Natural killer cell (primary cell): Measurements from ENCODE around the gene CKM. TPM values are rescaled to one million over a fixed set of nuclear protein-coding genes. Genes with fewer than 3 reads are reported as not detected.

Experiments used
- ATAC-seq, 3 donors: fragments of 150-1000 bp in 2 of 3; fragments of 200-7000 bp in 1 of 3; cut with Tn5 transposase; 1 replicate in 1 of 3; 2 replicates in 2 of 3; pipeline ENCODE4 v1.10.0; 2021; ENCODE audit warnings: mild to moderate bottlenecking in 2 of 3, moderate library complexity in 2 of 3
- DNase-seq, 2 donors: peaks; one replicate each; pipeline versions ENCODE4 v3.0.0 to v3.0.0-alpha.2; 2013 to 2021; ENCODE audit warnings: mixed read lengths in 1 of 2
- H3K27ac ChIP-seq: one replicate; pipeline ENCODE4 v1.5.1; 2013; ENCODE audit warnings: mild to moderate bottlenecking, low read length
- H3K27me3 ChIP-seq: one replicate; pipeline ENCODE4 v1.6.1; 2013; ENCODE audit warnings: low read length; ENCODE audit not compliant: control insufficient read depth, insufficient read depth
- H3K36me3 ChIP-seq: one replicate; pipeline ENCODE4 v1.6.1; 2013; ENCODE audit warnings: low read length; ENCODE audit not compliant: control insufficient read depth, insufficient read depth
- H3K4me1 ChIP-seq: one replicate; pipeline ENCODE4 v1.6.1; 2013; ENCODE audit warnings: low read length; ENCODE audit not compliant: control insufficient read depth, insufficient read depth
- H3K4me3 ChIP-seq: one replicate; pipeline ENCODE4 v1.5.1; 2013; ENCODE audit warnings: low read length
- H3K9me3 ChIP-seq: one replicate; pipeline ENCODE4 v1.6.1; 2013; ENCODE audit warnings: low read length; ENCODE audit not compliant: control insufficient read depth, insufficient read depth
- H3K27ac Mint-ChIP-seq, 2 donors: one replicate each; pipeline ENCODE4 v1.8.0; 2022; ENCODE audit warnings: mild to moderate bottlenecking in 2 of 2, mixed read lengths in 2 of 2, moderate library complexity in 1 of 2
- H3K27me3 Mint-ChIP-seq, 2 donors: one replicate each; pipeline ENCODE4 v1.8.0; 2022; ENCODE audit warnings: low read depth in 2 of 2, mixed read lengths in 2 of 2
- H3K36me3 Mint-ChIP-seq: one replicate; pipeline ENCODE4 v1.8.0; 2022; ENCODE audit warnings: mixed read lengths
- H3K4me1 Mint-ChIP-seq, 2 donors: one replicate each; pipeline ENCODE4 v1.8.0; 2022; ENCODE audit warnings: mixed read lengths in 2 of 2
- H3K4me3 Mint-ChIP-seq: one replicate; pipeline ENCODE4 v1.8.0; 2022; ENCODE audit warnings: mild to moderate bottlenecking, moderate library complexity, mixed read lengths
- H3K9me3 Mint-ChIP-seq, 2 donors: one replicate each; pipeline ENCODE4 v1.8.0; 2022; ENCODE audit warnings: mixed read lengths in 2 of 2
- WGBS: methylation state at CpG from one replicate; pipeline ENCODE4 v1.1.7; 2013; ENCODE audit warnings: missing lambda C conversion rate; ENCODE audit not compliant: insufficient coverage; 5-methylcytosine and 5-hydroxymethylcytosine counted together
- intact Hi-C: fragments of 100-400 bp; cut with micrococcal nuclease; formaldehyde crosslinking; loops from one replicate; pipeline ENCODE4 v1.14.2; 2022
- total RNA-seq, 4 donors: library from RNA; stranded (reverse); fragments of 120-200 nt in 1 of 4; gene quantifications; one replicate each; pipeline versions ENCODE4 v1.2.3 to v1.2.4, GENCODE V29; 2013 to 2022
- TF ChIP-seq, protein P1 (sequence below): fragments of 200-600 bp; IDR thresholded peaks from one replicate; pipeline ENCODE4 v1.8.0; 2022; ENCODE audit warnings: antibody characterized with exemption

CKM gene
- total RNA-seq, 3 donors from 2014 or later (not counting 1 experiment from before 2014, with no cell fraction given) = not detected

DNA sequence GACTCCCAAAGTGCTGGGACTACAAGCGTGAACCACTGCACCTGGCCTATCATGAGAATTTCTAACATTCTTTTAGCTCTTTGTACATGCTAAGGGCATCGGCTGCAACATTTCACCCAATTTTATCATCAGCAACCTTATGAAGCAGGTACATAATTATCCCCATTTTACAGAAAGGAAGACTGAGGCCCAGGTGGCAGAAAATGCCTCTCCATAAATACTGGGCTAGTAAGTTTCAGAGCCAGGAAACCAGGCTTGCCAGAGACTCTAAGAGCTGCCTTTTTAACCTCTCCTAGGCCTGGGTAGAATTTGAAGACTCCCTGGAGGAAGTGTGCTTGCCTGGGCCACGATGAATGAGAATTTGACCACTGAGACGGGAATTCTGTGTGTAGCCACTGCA is 45.5 kb upstream of the CKM start:
- no peak for ATAC-seq
- DNase-seq = no peak
- WGBS = 98% methylated on average over 4 of the region's 4 CpGs

GRCh38 chr19:45364696-45365095 is 42.0 kb upstream of the CKM start:
- Histone ChIP-seq H3K4me1 (peaks cover 7% of the 10 kb centered on the region), H3K27me3 (no peaks in the 10 kb centered on the region), H3K9me3 (no peaks in the 10 kb centered on the region), H3K4me3 (no peak overlapping the region), H3K27ac (no peak overlapping the region), H3K36me3 (peaks cover 3% of the 10 kb centered on the region)
- no peaks in the 10 kb centered on the region for H3K9me3 Mint-ChIP-seq
- TF ChIP-seq, protein P1, sequence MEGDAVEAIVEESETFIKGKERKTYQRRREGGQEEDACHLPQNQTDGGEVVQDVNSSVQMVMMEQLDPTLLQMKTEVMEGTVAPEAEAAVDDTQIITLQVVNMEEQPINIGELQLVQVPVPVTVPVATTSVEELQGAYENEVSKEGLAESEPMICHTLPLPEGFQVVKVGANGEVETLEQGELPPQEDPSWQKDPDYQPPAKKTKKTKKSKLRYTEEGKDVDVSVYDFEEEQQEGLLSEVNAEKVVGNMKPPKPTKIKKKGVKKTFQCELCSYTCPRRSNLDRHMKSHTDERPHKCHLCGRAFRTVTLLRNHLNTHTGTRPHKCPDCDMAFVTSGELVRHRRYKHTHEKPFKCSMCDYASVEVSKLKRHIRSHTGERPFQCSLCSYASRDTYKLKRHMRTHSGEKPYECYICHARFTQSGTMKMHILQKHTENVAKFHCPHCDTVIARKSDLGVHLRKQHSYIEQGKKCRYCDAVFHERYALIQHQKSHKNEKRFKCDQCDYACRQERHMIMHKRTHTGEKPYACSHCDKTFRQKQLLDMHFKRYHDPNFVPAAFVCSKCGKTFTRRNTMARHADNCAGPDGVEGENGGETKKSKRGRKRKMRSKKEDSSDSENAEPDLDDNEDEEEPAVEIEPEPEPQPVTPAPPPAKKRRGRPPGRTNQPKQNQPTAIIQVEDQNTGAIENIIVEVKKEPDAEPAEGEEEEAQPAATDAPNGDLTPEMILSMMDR = no peak
- no peak for DNase-seq
- no peak overlapping the region for H3K27ac Mint-ChIP-seq
- 94% methylated on average over 12 of the region's 12 CpGs for WGBS
- no peaks in the 10 kb centered on the region for H3K27me3 Mint-ChIP-seq
- H3K36me3 Mint-ChIP-seq = no peaks in the 10 kb centered on the region
- no peak overlapping the region for H3K4me3 Mint-ChIP-seq
- H3K4me1 Mint-ChIP-seq = peaks cover 0 to 4% of the 10 kb centered on the region in 2 donors
- no peak for ATAC-seq
- intact Hi-C loops = no loop called here

More for the DNA sequence above, 45.5 kb upstream of the CKM start:
- Mint-ChIP-seq H3K27me3 (no peaks in the 10 kb centered on the region), H3K4me3 (peak overlapping the region; percentile 21), H3K27ac (no peak overlapping the region), H3K4me1 (peaks cover 6 to 10% of the 10 kb centered on the region in 2 donors), H3K36me3 (no peaks in the 10 kb centered on the region), H3K9me3 (no peaks in the 10 kb centered on the region)
- Histone ChIP-seq H3K4me3 (no peak overlapping the region), H3K9me3 (no peaks in the 10 kb centered on the region), H3K4me1 (peaks cover 15% of the 10 kb centered on the region), H3K27me3 (no peaks in the 10 kb centered on the region), H3K27ac (no peak overlapping the region), H3K36me3 (peaks cover 3% of the 10 kb centered on the region)
- TF ChIP-seq, protein P1 = no peak
- intact Hi-C loops = no loop called here

GRCh38 chr19:45363861-45364459 is 41.3 kb upstream of the CKM start:
- Histone ChIP-seq H3K4me1 (peaks cover under 1% of the 10 kb centered on the region), H3K9me3 (no peaks in the 10 kb centered on the region), H3K4me3 (no peak overlapping the region), H3K27me3 (no peaks in the 10 kb centered on the region), H3K27ac (no peak overlapping the region), H3K36me3 (peaks cover 3% of the 10 kb centered on the region)
- Mint-ChIP-seq H3K27ac (no peak overlapping the region), H3K27me3 (no peaks in the 10 kb centered on the region), H3K9me3 (no peaks in the 10 kb centered on the region), H3K36me3 (no peaks in the 10 kb centered on the region), H3K4me3 (no peak overlapping the region), H3K4me1 (peaks cover 0 to 4% of the 10 kb centered on the region in 2 donors)
- WGBS = 95% methylated on average over 44 of the region's 44 CpGs
- intact Hi-C loops = no loop called here
- TF ChIP-seq, protein P1 = no peak
- DNase-seq (no peak), ATAC-seq (no peak)

DNA sequence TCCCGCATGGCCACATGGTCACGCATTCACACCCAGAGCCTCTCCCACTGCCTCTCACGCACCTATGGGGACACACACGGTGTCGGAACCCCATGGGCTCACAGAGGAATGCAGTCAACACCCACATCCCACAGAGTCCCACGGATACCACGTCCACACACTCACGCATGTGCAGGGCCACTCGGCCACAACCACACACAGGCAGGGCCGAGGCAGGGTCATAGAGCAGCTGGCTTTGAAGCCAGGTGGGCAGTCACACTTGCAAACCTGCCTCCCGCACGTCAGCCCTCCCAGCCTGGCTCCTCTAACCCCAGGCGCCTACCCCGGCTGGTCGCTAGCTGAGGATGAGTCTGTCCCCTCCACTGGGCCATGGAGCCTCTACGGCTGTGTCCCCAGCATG is 39.6 kb upstream of the CKM start:
- Mint-ChIP-seq H3K27ac (no peak overlapping the region), H3K4me1 (no peaks in the 10 kb centered on the region), H3K4me3 (no peak overlapping the region), H3K9me3 (no peaks in the 10 kb centered on the region), H3K36me3 (no peaks in the 10 kb centered on the region), H3K27me3 (no peaks in the 10 kb centered on the region)
- Histone ChIP-seq H3K4me1 (no peaks in the 10 kb centered on the region), H3K9me3 (no peaks in the 10 kb centered on the region), H3K4me3 (no peak overlapping the region), H3K36me3 (peaks cover 3% of the 10 kb centered on the region), H3K27me3 (no peaks in the 10 kb centered on the region), H3K27ac (no peak overlapping the region)
- no peak for DNase-seq
- intact Hi-C loops = no loop called here
- 86% methylated on average over 16 of the region's 16 CpGs for WGBS
- TF ChIP-seq, protein P1 = no peak
- ATAC-seq = no peak
